Activated naive CD4-positive, alpha-beta T cell treated with anti-CD3 and anti-CD28 coated beads, Interleukin-2, amount 50 U/mL, for 72 hours (primary cell): Measurements from ENCODE around the gene CHMP1B. TPM values are rescaled to one million over a fixed set of nuclear protein-coding genes. Genes with fewer than 3 reads are reported as not detected.
"Not testable (repeated sequence)": the region's sequence is repeated elsewhere in the genome, so short reads cannot be mapped to it uniquely, and the experiment has no call there.

Experiments used
- ATAC-seq, 2 donors: fragments of 150-1000 bp; cut with Tn5 transposase; 2 replicates each; pipeline ENCODE4 v1.10.0; 2021; ENCODE audit warnings: mild to moderate bottlenecking in 2 of 2, moderate library complexity in 2 of 2
- DNase-seq, 2 donors: peaks; one replicate each; pipeline ENCODE4 v3.0.0; 2021 to 2022; ENCODE audit warnings: low spot score in 2 of 2
- H3K27ac Mint-ChIP-seq, 2 donors: one replicate each; pipeline ENCODE4 v1.8.0; 2022; ENCODE audit warnings: mild to moderate bottlenecking in 2 of 2, mixed read lengths in 2 of 2
- H3K36me3 Mint-ChIP-seq, 2 donors: one replicate each; pipeline ENCODE4 v1.8.0; 2022; ENCODE audit warnings: mixed read lengths in 2 of 2
- H3K9me3 Mint-ChIP-seq, 2 donors: one replicate each; pipeline ENCODE4 v1.8.0; 2022; ENCODE audit warnings: mixed read lengths in 2 of 2
- total RNA-seq, 2 donors: library from RNA; stranded (reverse); gene quantifications; one replicate each; pipeline ENCODE4 v1.2.3, GENCODE V29; 2022

Gene CHMP1B
- total RNA-seq, 2 donors from 2014 or later: 23.5 to 26.4 TPM

- no peak for DNase-seq
- H3K27ac Mint-ChIP-seq: no peak overlapping the region
- ATAC-seq: peak; percentile 46 to 90
- no peaks in the 10 kb centered on the region for H3K9me3 Mint-ChIP-seq
- no peaks in the 10 kb centered on the region for H3K36me3 Mint-ChIP-seq
These were observed 22.3 kb upstream of the CHMP1B start for GRCh38 chr18:11828786-11829432.

GRCh38 chr18:11830585-11830984 is 20.6 kb upstream of the CHMP1B start:
- no peaks in the 10 kb centered on the region for H3K9me3 Mint-ChIP-seq
- no peak for ATAC-seq
- H3K27ac Mint-ChIP-seq: no peak overlapping the region
- H3K36me3 Mint-ChIP-seq: no peaks in the 10 kb centered on the region
- DNase-seq: no peak

GRCh38 chr18:11831921-11832320 is 19.3 kb upstream of the CHMP1B start:
- Mint-ChIP-seq H3K9me3 (no peaks in the 10 kb centered on the region), H3K27ac (no peak overlapping the region), H3K36me3 (no peaks in the 10 kb centered on the region)
- DNase-seq (no peak), ATAC-seq (no peak)

- Mint-ChIP-seq H3K27ac (no peak overlapping the region), H3K9me3 (no peaks in the 10 kb centered on the region), H3K36me3 (no peaks in the 10 kb centered on the region)
- DNase-seq (no peak), ATAC-seq (no peak)
These were observed 16.4 kb upstream of the CHMP1B start for GRCh38 chr18:11834772-11835171.

GRCh38 chr18:11839556-11839955 is 11.7 kb upstream of the CHMP1B start:
- H3K27ac Mint-ChIP-seq: no peak overlapping the region

GRCh38 chr18:11840493-11840892 is 10.7 kb upstream of the CHMP1B start:
- Mint-ChIP-seq H3K9me3 (no peaks in the 10 kb centered on the region), H3K27ac (no peak overlapping the region), H3K36me3 (no peaks in the 10 kb centered on the region)
- ATAC-seq (no peak), DNase-seq (no peak)

More at GRCh38 chr18:11839556-11839955, 11.7 kb upstream of the CHMP1B start:
- ATAC-seq: no peak
- Mint-ChIP-seq H3K9me3 (no peaks in the 10 kb centered on the region), H3K36me3 (no peaks in the 10 kb centered on the region)
- DNase-seq: no peak

- DNase-seq (no peak), ATAC-seq (no peak)
- no peak overlapping the region for H3K27ac Mint-ChIP-seq
- H3K9me3 Mint-ChIP-seq: no peaks in the 10 kb centered on the region
- no peaks in the 10 kb centered on the region for H3K36me3 Mint-ChIP-seq
These were observed 8.7 kb upstream of the CHMP1B start for GRCh38 chr18:11842562-11842961.

GRCh38 chr18:11844436-11844835 is 6.8 kb upstream of the CHMP1B start:
- Mint-ChIP-seq H3K27ac (no peak overlapping the region), H3K9me3 (no peaks in the 10 kb centered on the region), H3K36me3 (no peaks in the 10 kb centered on the region)
- DNase-seq (no peak), ATAC-seq (no peak)

- Mint-ChIP-seq H3K27ac (no peak overlapping the region), H3K36me3 (peaks cover 0 to 6% of the 10 kb centered on the region in 2 donors), H3K9me3 (no peaks in the 10 kb centered on the region)
- no peak for ATAC-seq
- no peak for DNase-seq
These were observed 5.6 kb upstream of the CHMP1B start for GRCh38 chr18:11845654-11846053.

- Mint-ChIP-seq H3K27ac (no peak overlapping the region), H3K36me3 (peaks cover 16 to 22% of the 10 kb centered on the region in 2 donors), H3K9me3 (no peaks in the 10 kb centered on the region)
- no peak for ATAC-seq
- DNase-seq: no peak
These were observed 3.4 kb upstream of the CHMP1B start for GRCh38 chr18:11847811-11848210.

GRCh38 chr18:11849279-11849678 is 1.9 kb upstream of the CHMP1B start:
- DNase-seq (no peak), ATAC-seq (no peak)
- Mint-ChIP-seq H3K36me3 (peaks cover 16 to 22% of the 10 kb centered on the region in 2 donors), H3K27ac (peak overlapping the region; percentile 29 to 93), H3K9me3 (no peaks in the 10 kb centered on the region)

GRCh38 chr18:11849841-11850634 is 1.2 kb upstream of the CHMP1B start:
- peak in 1 of 2 donors; percentile 51 for ATAC-seq
- Mint-ChIP-seq H3K9me3 (no peaks in the 10 kb centered on the region), H3K36me3 (peaks cover 16 to 22% of the 10 kb centered on the region in 2 donors), H3K27ac (peak overlapping the region; percentile 93 to 100)
- peak; percentile 27 to 74 for DNase-seq

GRCh38 chr18:11850821-11851145 is 430 bp upstream of the CHMP1B start:
- peak overlapping the region; percentile 93 to 100 for H3K27ac Mint-ChIP-seq
- peaks cover 16 to 22% of the 10 kb centered on the region in 2 donors for H3K36me3 Mint-ChIP-seq
- no peak for DNase-seq
- H3K9me3 Mint-ChIP-seq: no peaks in the 10 kb centered on the region
- ATAC-seq: peak; percentile 30 to 48

GRCh38 chr18:11851806-11852337 is 659 bp downstream of the CHMP1B start:
- no peaks in the 10 kb centered on the region for H3K9me3 Mint-ChIP-seq
- peaks cover 16 to 22% of the 10 kb centered on the region in 2 donors for H3K36me3 Mint-ChIP-seq
- H3K27ac Mint-ChIP-seq: peak overlapping the region; percentile 93 to 100
- DNase-seq (peak; percentile 39 to 68), ATAC-seq (peak; percentile 50 to 54)

- ATAC-seq, H3K27ac Mint-ChIP-seq, DNase-seq, H3K9me3 Mint-ChIP-seq: not testable (repeated sequence)
- H3K36me3 Mint-ChIP-seq: peaks cover 16 to 22% of the 10 kb centered on the region in 2 donors
These were observed 3.3 kb downstream of the CHMP1B start for GRCh38 chr18:11854554-11854953.

GRCh38 chr18:11857177-11857887 is 6.1 kb downstream of the CHMP1B start:
- ATAC-seq (peak in 1 of 2 donors; percentile 20), DNase-seq (no peak)
- Mint-ChIP-seq H3K36me3 (peaks cover under 1% of the 10 kb centered on the region in 2 donors), H3K9me3 (no peaks in the 10 kb centered on the region), H3K27ac (peak overlapping the region; percentile 55 to 77)

- no peak for DNase-seq
- ATAC-seq: no peak
- peak overlapping the region; percentile 5 to 72 for H3K27ac Mint-ChIP-seq
- H3K9me3 Mint-ChIP-seq: no peaks in the 10 kb centered on the region
- no peaks in the 10 kb centered on the region for H3K36me3 Mint-ChIP-seq
These were observed 8.1 kb downstream of the CHMP1B start for GRCh38 chr18:11859282-11859830.
